ENCODE measurements around the gene CELA3B.
"Not testable (repeated sequence)": the region's sequence is repeated elsewhere in the genome, so short reads cannot be mapped to it uniquely, and the experiment has no call there.

DNA sequence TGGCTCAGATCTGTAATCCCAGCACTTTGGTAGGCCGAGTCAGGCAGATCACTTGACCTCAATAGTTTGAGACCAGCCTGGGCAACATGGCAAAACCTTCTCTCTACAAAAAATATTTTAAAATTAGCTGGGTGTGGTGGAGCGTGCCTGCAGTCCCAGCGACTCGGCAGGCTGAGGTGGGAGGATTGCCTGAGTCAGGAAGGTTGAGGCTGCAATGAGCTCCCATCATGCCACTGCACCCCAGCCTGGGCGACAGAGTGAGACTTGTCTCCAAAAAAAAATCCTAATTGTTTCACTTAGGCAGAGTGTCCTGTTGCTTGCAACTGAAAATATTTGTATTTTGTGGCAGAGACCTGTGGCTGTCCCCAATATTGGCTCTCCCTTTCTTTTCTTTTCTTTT, 7.8 kb upstream of the CELA3B start:
- TF ChIP-seq, protein P1, sequence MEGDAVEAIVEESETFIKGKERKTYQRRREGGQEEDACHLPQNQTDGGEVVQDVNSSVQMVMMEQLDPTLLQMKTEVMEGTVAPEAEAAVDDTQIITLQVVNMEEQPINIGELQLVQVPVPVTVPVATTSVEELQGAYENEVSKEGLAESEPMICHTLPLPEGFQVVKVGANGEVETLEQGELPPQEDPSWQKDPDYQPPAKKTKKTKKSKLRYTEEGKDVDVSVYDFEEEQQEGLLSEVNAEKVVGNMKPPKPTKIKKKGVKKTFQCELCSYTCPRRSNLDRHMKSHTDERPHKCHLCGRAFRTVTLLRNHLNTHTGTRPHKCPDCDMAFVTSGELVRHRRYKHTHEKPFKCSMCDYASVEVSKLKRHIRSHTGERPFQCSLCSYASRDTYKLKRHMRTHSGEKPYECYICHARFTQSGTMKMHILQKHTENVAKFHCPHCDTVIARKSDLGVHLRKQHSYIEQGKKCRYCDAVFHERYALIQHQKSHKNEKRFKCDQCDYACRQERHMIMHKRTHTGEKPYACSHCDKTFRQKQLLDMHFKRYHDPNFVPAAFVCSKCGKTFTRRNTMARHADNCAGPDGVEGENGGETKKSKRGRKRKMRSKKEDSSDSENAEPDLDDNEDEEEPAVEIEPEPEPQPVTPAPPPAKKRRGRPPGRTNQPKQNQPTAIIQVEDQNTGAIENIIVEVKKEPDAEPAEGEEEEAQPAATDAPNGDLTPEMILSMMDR (conservative IDR thresholded peaks at IDR 0.05 in 1 of 2, IDR thresholded peaks at IDR 0.05 in 1 of 2; ENCODE audit: low read depth in 1 of 2, low read length in 2 of 2), result not testable (repeated sequence)
- not testable (repeated sequence) for TF ChIP-seq EZH2 (IDR thresholded peaks at IDR 0.05; ENCODE audit: low read length, missing control alignments)
